ENCODE data around the gene NDNF. TPM values are rescaled to one million over a fixed set of nuclear protein-coding genes. Genes with fewer than 3 reads are reported as not detected.

Gene NDNF
- total RNA-seq, 1 donor from 2014 or later: 201 TPM

GRCh38 chr4:121049072-121049599 is 23.2 kb downstream of the NDNF start:
- H3K9me3 ChIP-seq: no peaks in the 10 kb centered on the region
- H3K27ac ChIP-seq: no peak overlapping the region
- intact Hi-C loops (cut with DNase I): no loop called here
- H3K27me3 ChIP-seq: no peaks in the 10 kb centered on the region
- peaks cover 7% of the 10 kb centered on the region for H3K4me1 ChIP-seq
- TF ChIP-seq, protein P1, sequence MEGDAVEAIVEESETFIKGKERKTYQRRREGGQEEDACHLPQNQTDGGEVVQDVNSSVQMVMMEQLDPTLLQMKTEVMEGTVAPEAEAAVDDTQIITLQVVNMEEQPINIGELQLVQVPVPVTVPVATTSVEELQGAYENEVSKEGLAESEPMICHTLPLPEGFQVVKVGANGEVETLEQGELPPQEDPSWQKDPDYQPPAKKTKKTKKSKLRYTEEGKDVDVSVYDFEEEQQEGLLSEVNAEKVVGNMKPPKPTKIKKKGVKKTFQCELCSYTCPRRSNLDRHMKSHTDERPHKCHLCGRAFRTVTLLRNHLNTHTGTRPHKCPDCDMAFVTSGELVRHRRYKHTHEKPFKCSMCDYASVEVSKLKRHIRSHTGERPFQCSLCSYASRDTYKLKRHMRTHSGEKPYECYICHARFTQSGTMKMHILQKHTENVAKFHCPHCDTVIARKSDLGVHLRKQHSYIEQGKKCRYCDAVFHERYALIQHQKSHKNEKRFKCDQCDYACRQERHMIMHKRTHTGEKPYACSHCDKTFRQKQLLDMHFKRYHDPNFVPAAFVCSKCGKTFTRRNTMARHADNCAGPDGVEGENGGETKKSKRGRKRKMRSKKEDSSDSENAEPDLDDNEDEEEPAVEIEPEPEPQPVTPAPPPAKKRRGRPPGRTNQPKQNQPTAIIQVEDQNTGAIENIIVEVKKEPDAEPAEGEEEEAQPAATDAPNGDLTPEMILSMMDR (IDR thresholded peaks at IDR 0.05): no peak
- H3K4me3 ChIP-seq: no peak overlapping the region
- DNase-seq (no peak), ATAC-seq (peak; percentile 65)
- H3K36me3 ChIP-seq: peaks cover 8% of the 10 kb centered on the region

DNA sequence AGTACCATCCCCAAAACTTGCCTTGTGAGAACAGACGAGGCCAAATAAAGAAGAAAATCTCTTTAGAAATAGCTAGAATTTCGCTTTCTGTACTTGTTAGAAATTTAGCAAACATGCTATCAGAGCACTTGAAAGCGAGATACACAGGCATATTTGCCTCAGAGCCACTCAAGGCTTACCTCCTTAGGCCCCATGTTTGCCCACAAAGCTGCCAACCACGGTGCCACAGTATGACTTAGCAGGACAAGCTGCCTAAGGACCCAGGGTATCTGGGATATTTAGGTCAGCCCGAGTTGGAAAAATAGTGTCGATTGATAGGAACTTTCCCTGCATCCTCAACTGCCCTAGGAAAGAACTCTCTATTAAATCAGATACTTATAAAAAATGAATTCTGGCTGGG is 24.2 kb downstream of the NDNF start:
- TF ChIP-seq, protein P1 (IDR thresholded peaks at IDR 0.05): no peak
- peaks cover 15% of the 10 kb centered on the region for H3K36me3 ChIP-seq
- no peaks in the 10 kb centered on the region for H3K9me3 ChIP-seq
- H3K4me1 ChIP-seq: peaks cover 7% of the 10 kb centered on the region
- intact Hi-C loops (cut with DNase I): no loop called here
- no peak overlapping the region for H3K4me3 ChIP-seq
- no peak overlapping the region for H3K27ac ChIP-seq
- no peaks in the 10 kb centered on the region for H3K27me3 ChIP-seq
- DNase-seq: no peak
- ATAC-seq: peak; percentile 84

GRCh38 chr4:121041307-121042090 is 30.8 kb downstream of the NDNF start:
- ATAC-seq (peak; percentile 61), DNase-seq (no peak)
- no peaks in the 10 kb centered on the region for H3K9me3 ChIP-seq
- H3K4me1 ChIP-seq: no peaks in the 10 kb centered on the region
- intact Hi-C loops (cut with DNase I): no loop called here
- H3K27ac ChIP-seq: no peak overlapping the region
- TF ChIP-seq, protein P1 (IDR thresholded peaks at IDR 0.05): no peak
- H3K36me3 ChIP-seq: peaks cover 43% of the 10 kb centered on the region
- no peak overlapping the region for H3K4me3 ChIP-seq
- no peaks in the 10 kb centered on the region for H3K27me3 ChIP-seq

GRCh38 chr4:121034017-121034416 is 38.3 kb downstream of the NDNF start:
- Histone ChIP-seq H3K27me3 (no peaks in the 10 kb centered on the region), H3K4me1 (no peaks in the 10 kb centered on the region), H3K36me3 (peaks cover 19% of the 10 kb centered on the region), H3K9me3 (no peaks in the 10 kb centered on the region), H3K27ac (no peak overlapping the region), H3K4me3 (no peak overlapping the region)
- DNase-seq: no peak
- intact Hi-C loops (cut with DNase I): no loop called here
- TF ChIP-seq, protein P1 (IDR thresholded peaks at IDR 0.05): no peak
- no peak for ATAC-seq

- H3K4me3 ChIP-seq: no peak overlapping the region
- DNase-seq: no peak
- H3K4me1 ChIP-seq: no peaks in the 10 kb centered on the region
- TF ChIP-seq, protein P1 (IDR thresholded peaks at IDR 0.05): no peak
- no peak for ATAC-seq
- intact Hi-C loops (cut with DNase I): no loop called here
- H3K36me3 ChIP-seq: no peaks in the 10 kb centered on the region
- no peaks in the 10 kb centered on the region for H3K9me3 ChIP-seq
- H3K27me3 ChIP-seq: no peaks in the 10 kb centered on the region
- no peak overlapping the region for H3K27ac ChIP-seq
Measured at GRCh38 chr4:121030711-121031110, 41.6 kb downstream of the NDNF start.
